Ramos (cell line): ENCODE results near the gene PLAC1.

ENCODE experiments used
- in situ Hi-C: fragments of 300-500 bp; cut with MboI; formaldehyde crosslinking; loops from one replicate; pipeline ENCODE4 v1.14.3; 2022; ENCODE audit warnings: low sequenced_read_pairs; ENCODE audit not compliant: unreplicated experiment

PLAC1 gene

GRCh38 chrX:134599184-134599914 lies 58.9 kb downstream of the PLAC1 start:
- in situ Hi-C loops, result no loop called here

- in situ Hi-C loops, result no loop called here
Measured at GRCh38 chrX:134592303-134592702, 66.0 kb downstream of the PLAC1 start.

GRCh38 chrX:134591502-134591901 lies 66.8 kb downstream of the PLAC1 start:
- in situ Hi-C loops, result no loop called here

GRCh38 chrX:134588806-134589205 lies 69.5 kb downstream of the PLAC1 start:
- in situ Hi-C loops, result no loop called here

GRCh38 chrX:134580907-134581306 lies 77.4 kb downstream of the PLAC1 start:
- in situ Hi-C loops, result no loop called here

- in situ Hi-C loops, result no loop called here
Measured at GRCh38 chrX:134573683-134574035, 84.6 kb downstream of the PLAC1 start.

GRCh38 chrX:134572816-134573682 lies 85.2 kb downstream of the PLAC1 start:
- in situ Hi-C loops, result no loop called here

- in situ Hi-C loops, result no loop called here
Measured at GRCh38 chrX:134571796-134572195, 86.5 kb downstream of the PLAC1 start.

- in situ Hi-C loops, result no loop called here
Measured at GRCh38 chrX:134570899-134571298, 87.4 kb downstream of the PLAC1 start.

- in situ Hi-C loops, result no loop called here
Measured at GRCh38 chrX:134570509-134570846, 87.8 kb downstream of the PLAC1 start.

GRCh38 chrX:134569306-134569705 lies 89.0 kb downstream of the PLAC1 start:
- in situ Hi-C loops, result no loop called here

- in situ Hi-C loops, result no loop called here
Measured at GRCh38 chrX:134568285-134569016, 89.8 kb downstream of the PLAC1 start.

GRCh38 chrX:134566506-134566905 lies 91.8 kb downstream of the PLAC1 start:
- in situ Hi-C loops, result no loop called here

- in situ Hi-C loops, result no loop called here
Measured at GRCh38 chrX:134562002-134562401, 96.3 kb downstream of the PLAC1 start.

- in situ Hi-C loops, result no loop called here
Measured at GRCh38 chrX:134558133-134558532, 100.1 kb downstream of the PLAC1 start.

- in situ Hi-C loops, result no loop called here
Measured at GRCh38 chrX:134554291-134554690, 104.0 kb downstream of the PLAC1 start.

GRCh38 chrX:134552351-134552750 lies 105.9 kb downstream of the PLAC1 start:
- in situ Hi-C loops, result no loop called here

GRCh38 chrX:134551376-134552048 lies 106.8 kb downstream of the PLAC1 start:
- in situ Hi-C loops, result no loop called here

- in situ Hi-C loops, result no loop called here
Measured at GRCh38 chrX:134548257-134549201, 109.7 kb downstream of the PLAC1 start.
